IMR-90 (cell line): ENCODE results near the gene DUSP16. TPM values are rescaled to one million over a fixed set of nuclear protein-coding genes. Genes with fewer than 3 reads are reported as not detected.

ENCODE experiments used
- ATAC-seq: fragments of 200-7000 bp; cut with Tn5 transposase; 2 replicates; pipeline ENCODE4 v1.9.1; 2020; ENCODE audit warnings: low read depth, mild to moderate bottlenecking, moderate library complexity
- BruUV-seq: library from RNA; stranded (reverse); fragments of 400-500 nt; replicated peaks from 2 replicates; lab custom pipeline; 2021; lab: Mats Ljungman, UMichigan
- CTCF ChIA-PET: fragments of 300-600 bp; formaldehyde crosslinking; extraction: SDS; loops from one replicate; lab custom pipeline; 2021; ENCODE audit warnings: antibody characterized with exemption; lab: Yijun Ruan, JAX
- POLR2A ChIA-PET: fragments of 300-600 bp; sonication (Branson Sonifier 250); formaldehyde crosslinking; loops from one replicate; lab custom pipeline; 2022; ENCODE audit warnings: antibody characterized with exemption; ENCODE audit not compliant: unreplicated experiment; lab: Charles Lee
- DNase-seq: peaks from one replicate; pipeline ENCODE4 v3.0.0; 2013
- H2AFZ ChIP-seq: replicated peaks from 2 replicates; pipeline ENCODE3; 2013; ENCODE audit warnings: low read length, mild to moderate bottlenecking; ENCODE audit not compliant: poor library complexity
- H2AK5ac ChIP-seq: 2 replicates; pipeline ENCODE4 v1.6.1; 2013; ENCODE audit warnings: low read depth, low read length, inconsistent platforms
- H2AK9ac ChIP-seq: replicated peaks from 2 replicates; pipeline ENCODE3; 2013; ENCODE audit warnings: mild to moderate bottlenecking, low read depth, low read length, moderate library complexity; ENCODE audit not compliant: poor library complexity
- H2BK120ac ChIP-seq: 2 replicates; pipeline ENCODE4 v1.6.1; 2013; ENCODE audit warnings: low read depth, low read length, inconsistent platforms
- H2BK15ac ChIP-seq: 3 replicates; pipeline ENCODE4 v1.6.1; 2013; ENCODE audit warnings: low read depth, low read length, inconsistent platforms
- H2BK20ac ChIP-seq: 2 replicates; pipeline ENCODE4 v1.6.1; 2013; ENCODE audit warnings: low read depth, mild to moderate bottlenecking, inconsistent platforms, low read length, moderate library complexity
- H2BK5ac ChIP-seq: 2 replicates; pipeline ENCODE4 v1.6.1; 2013; ENCODE audit warnings: mild to moderate bottlenecking, low read depth, low read length, inconsistent platforms; ENCODE audit not compliant: poor library complexity, severe bottlenecking
- H3K14ac ChIP-seq: replicated peaks from 2 replicates; pipeline ENCODE4 v1.6.1; 2013; ENCODE audit warnings: low read depth, low read length, inconsistent platforms
- H3K18ac ChIP-seq: 2 replicates; pipeline ENCODE4 v1.6.1; 2013; ENCODE audit warnings: low read depth, low read length, control low read depth
- H3K23ac ChIP-seq: 2 replicates; pipeline ENCODE4 v1.6.1; 2013; ENCODE audit warnings: low read depth, low read length, inconsistent platforms
- H3K27ac ChIP-seq: 2 replicates; pipeline ENCODE4 v1.5.1; 2013; ENCODE audit warnings: mild to moderate bottlenecking, control low read depth, low read length; ENCODE audit not compliant: insufficient read depth
- H3K27me3 ChIP-seq: 2 replicates; pipeline ENCODE4 v1.6.1; 2013; ENCODE audit warnings: low read length; ENCODE audit not compliant: control insufficient read depth, insufficient read depth
- H3K36me3 ChIP-seq: 2 replicates; pipeline ENCODE4 v1.6.1; 2013; ENCODE audit warnings: low read length, mixed read lengths; ENCODE audit not compliant: control insufficient read depth, insufficient read depth
- H3K4ac ChIP-seq: 2 replicates; pipeline ENCODE4 v1.6.1; 2013; ENCODE audit warnings: low read depth, low read length, inconsistent platforms
- H3K4me1 ChIP-seq: 2 replicates; pipeline ENCODE4 v1.6.1; 2013; ENCODE audit warnings: low read length, mixed read lengths; ENCODE audit not compliant: control insufficient read depth, insufficient read depth
- H3K4me2 ChIP-seq: 2 replicates; pipeline ENCODE4 v1.6.1; 2013; ENCODE audit warnings: low read depth, mild to moderate bottlenecking, control low read depth, low read length, moderate library complexity
- H3K4me3 ChIP-seq: 2 replicates; pipeline ENCODE4 v1.5.1; 2013; ENCODE audit warnings: low read depth, mild to moderate bottlenecking, control low read depth, low read length, moderate library complexity; ENCODE audit not compliant: insufficient read depth
- H3K56ac ChIP-seq: 2 replicates; pipeline ENCODE4 v1.6.1; 2013; ENCODE audit warnings: low read length, inconsistent platforms; ENCODE audit not compliant: insufficient read depth; ENCODE audit errors: extremely low read depth
- H3K79me1 ChIP-seq, 2 experiments: 2 replicates each; pipeline ENCODE4 v1.6.1; 2013; ENCODE audit warnings: low read length in 2 of 2, inconsistent platforms in 1 of 2, low read depth in 1 of 2
- H3K9ac ChIP-seq: 2 replicates; pipeline ENCODE4 v1.6.1; 2013; ENCODE audit warnings: low read depth, low read length, control low read depth
- H3K9me1 ChIP-seq: 2 replicates; pipeline ENCODE4 v1.6.1; 2013; ENCODE audit warnings: low read length, inconsistent platforms; ENCODE audit not compliant: insufficient read depth
- H3K9me3 ChIP-seq: 2 replicates; pipeline ENCODE4 v1.6.1; 2013; ENCODE audit warnings: low read length; ENCODE audit not compliant: control insufficient read depth, insufficient read depth
- H4K20me1 ChIP-seq: 2 replicates; pipeline ENCODE4 v1.6.1; 2013; ENCODE audit warnings: low read length, inconsistent platforms; ENCODE audit not compliant: insufficient read depth
- H4K5ac ChIP-seq: 2 replicates; pipeline ENCODE4 v1.6.1; 2013; ENCODE audit warnings: mild to moderate bottlenecking, low read depth, low read length, control low read depth
- H4K8ac ChIP-seq, 2 experiments: 2 replicates each; pipeline ENCODE4 v1.6.1; 2013; ENCODE audit warnings: low read depth in 2 of 2, low read length in 2 of 2, control low read depth in 1 of 2, inconsistent platforms in 1 of 2
- H4K91ac ChIP-seq: 2 replicates; pipeline ENCODE4 v1.6.1; 2013; ENCODE audit warnings: low read depth, low read length, inconsistent platforms; ENCODE audit not compliant: insufficient read depth
- CEBPB ChIP-seq: IDR thresholded peaks from 2 replicates; pipeline ENCODE4 v1.6.1; 2012; ENCODE audit warnings: low read depth, low read length, improper control_type of control experiment
- RAD21 ChIP-seq: IDR thresholded peaks from 2 replicates; pipeline ENCODE4 v1.6.1; 2012; ENCODE audit warnings: low read length, improper control_type of control experiment
- WGBS, 2 experiments: methylation state at CpG; one replicate each; pipeline versions ENCODE4 v1.1.5 to v1.1.7; 2013; ENCODE audit warnings: missing lambda C conversion rate in 2 of 2; ENCODE audit not compliant: insufficient read length in 1 of 2; ENCODE audit errors: extremely low coverage in 2 of 2; 5-methylcytosine and 5-hydroxymethylcytosine counted together
- dilution Hi-C: fragments of 300-500 bp; cut with HindIII; formaldehyde crosslinking; loops from one replicate; pipeline ENCODE4 v1.14.3; 2018; ENCODE audit warnings: low sequenced_read_pairs; ENCODE audit not compliant: unreplicated experiment
- in situ Hi-C: fragments of 300-500 bp; cut with MboI; formaldehyde crosslinking; loops from 3 replicates; pipeline ENCODE4 v1.14.3; 2019; ENCODE audit warnings: low sequenced_read_pairs, inconsistent platforms, mixed read lengths
- intact Hi-C: fragments of 100-400 bp; cut with micrococcal nuclease; formaldehyde crosslinking; loops from 2 replicates; pipeline ENCODE4 v1.10.0; 2022
- polyA plus RNA-seq, 3 experiments: library from polyadenylated mRNA; depleted of rRNA; stranded (reverse); fragments of >200 nt; gene quantifications; 2 replicates each; pipeline ENCODE4 v1.2.3, GENCODE V29; 2012; ENCODE audit warnings: low replicate concordance in 1 of 3
- total RNA-seq: library from RNA; depleted of rRNA; stranded (reverse); fragments of >200 nt; gene quantifications from 2 replicates; pipeline ENCODE4 v1.2.3, GENCODE V29; 2012

Gene DUSP16
- total and polyA plus RNA-seq, 2 of the 4 experiments (the other 2 are of a cell fraction) = 4.7 to 10.0 TPM

DNA sequence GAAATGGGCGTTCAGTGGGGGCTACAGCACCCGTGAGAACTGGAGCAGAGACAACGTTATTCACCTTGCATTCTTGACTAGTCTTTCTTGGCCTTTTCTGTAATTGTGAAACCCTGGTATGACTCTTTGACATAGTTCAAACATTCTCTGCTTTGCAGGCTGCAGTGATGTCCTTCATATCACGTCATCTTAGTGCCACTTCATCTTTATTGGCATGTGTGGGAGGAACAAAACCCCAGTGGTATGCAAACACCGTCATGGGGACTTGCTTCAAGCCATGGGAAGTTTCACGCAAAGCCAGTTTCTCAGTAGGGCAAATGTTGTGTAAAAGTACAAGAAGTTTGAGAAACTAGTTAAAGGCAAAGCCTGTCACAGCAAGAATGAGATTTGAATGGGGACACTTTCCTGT lies 20.2 kb upstream of the DUSP16 start:
- dilution Hi-C loops = no loop called here
- Histone ChIP-seq H3K79me1 (no peaks in the 10 kb centered on the region), H2BK15ac (no peak overlapping the region), H3K14ac (no peak overlapping the region), H2AK9ac (no peak overlapping the region), H3K4me3 (no peak overlapping the region), H3K4ac (no peak overlapping the region), H2BK20ac (no peak overlapping the region), H3K4me1 (no peaks in the 10 kb centered on the region), H4K5ac (no peak overlapping the region), H3K4me2 (no peak overlapping the region), H2BK5ac (no peak overlapping the region), H2AFZ (peak overlapping the region; percentile 15), H3K9me3 (no peaks in the 10 kb centered on the region), H4K8ac (no peak overlapping the region), H3K27ac (no peak overlapping the region), H3K9me1 (no peaks in the 10 kb centered on the region; the same call in 1 of the 2 replicates), H3K23ac (peak overlapping the region; percentile 24; the same call in 1 of the 2 replicates), H3K56ac (no peak overlapping the region), H4K20me1 (no peaks in the 10 kb centered on the region), H2AK5ac (no peak overlapping the region), H3K9ac (no peak overlapping the region), H2BK120ac (no peak overlapping the region), H3K36me3 (no peaks in the 10 kb centered on the region), H3K27me3 (peaks cover 9% of the 10 kb centered on the region), H3K18ac (no peak overlapping the region), H4K91ac (no peak overlapping the region)
- POLR2A ChIA-PET = no interaction called here
- CTCF ChIA-PET = no interaction called here
- no TSS peak for BruUV-seq
- ATAC-seq = no peak
- peak; percentile 67 for DNase-seq
- in situ Hi-C loops = no loop called here
- WGBS, 2 experiments = no CpG with 5 or more reads among the region's 6 CpGs
- TF ChIP-seq RAD21 (no peak), CEBPB (peak; percentile 49; the same call in 1 of the 2 replicates)
- intact Hi-C loops = no loop called here
